Spinal cord (tissue), 10 donors: Measurements from ENCODE around the gene RAE1. TPM values are rescaled to one million over a fixed set of nuclear protein-coding genes. Genes with fewer than 3 reads are reported as not detected.

ENCODE experiments used
- DNase-seq, 6 donors: peaks; one replicate each; pipeline versions ENCODE4 v3.0.0 to v3.0.0-alpha.2; 2013 to 2015; ENCODE audit warnings: low spot score in 6 of 6, low read depth in 4 of 6
- H3K27ac ChIP-seq: one replicate; pipeline ENCODE4 v1.5.1; 2013; ENCODE audit warnings: low read depth, low read length, control low read depth
- H3K27me3 ChIP-seq: one replicate; pipeline ENCODE4 v1.6.1; 2013; ENCODE audit warnings: low read length; ENCODE audit not compliant: control insufficient read depth, insufficient read depth
- H3K36me3 ChIP-seq: one replicate; pipeline ENCODE4 v1.6.1; 2013; ENCODE audit warnings: low read length; ENCODE audit not compliant: control insufficient read depth, insufficient read depth
- H3K4me1 ChIP-seq: one replicate; pipeline ENCODE4 v1.6.1; 2013; ENCODE audit warnings: low read length; ENCODE audit not compliant: control insufficient read depth, insufficient read depth
- H3K4me3 ChIP-seq: one replicate; pipeline ENCODE4 v1.5.1; 2013; ENCODE audit warnings: low read depth, low read length, control low read depth
- H3K9me3 ChIP-seq: one replicate; pipeline ENCODE4 v1.6.1; 2013; ENCODE audit warnings: low read length; ENCODE audit not compliant: control insufficient read depth, insufficient read depth
- WGBS: methylation state at CpG from one replicate; pipeline ENCODE4 v1.1.5; 2013; ENCODE audit warnings: missing lambda C conversion rate; ENCODE audit not compliant: insufficient coverage; 5-methylcytosine and 5-hydroxymethylcytosine counted together
- polyA plus RNA-seq, 2 donors: library from polyadenylated mRNA; unstranded; fragments of 120-200 nt; gene quantifications; one replicate each; pipeline ENCODE4 v1.2.1, GENCODE V29; 2013; ENCODE audit not compliant: insufficient read length in 2 of 2
- total RNA-seq, 2 donors: library from RNA; depleted of rRNA in 1 of 2; stranded (reverse); fragments of 120-200 nt in 1 of 2; fragments of >200 nt in 1 of 2; gene quantifications; one replicate each; pipeline versions ENCODE4 v1.2.3 to v1.2.4, GENCODE V29; 2013 to 2014
- donor health status: healthy.

RAE1 gene
- total and polyA plus RNA-seq, 4 donors, result 31.6 to 49.5 (median 39.3) TPM

GRCh38 chr20:57315083-57315975 is 35.7 kb upstream of the RAE1 start:
- H3K27me3 ChIP-seq, result no peaks in the 10 kb centered on the region
- H3K4me3 ChIP-seq, result no peak overlapping the region
- no peak overlapping the region for H3K27ac ChIP-seq
- no peaks in the 10 kb centered on the region for H3K9me3 ChIP-seq
- 99% methylated on average over 5 of the region's 8 CpGs for WGBS
- no peak for DNase-seq
- H3K36me3 ChIP-seq, result no peaks in the 10 kb centered on the region
- H3K4me1 ChIP-seq, result peaks cover 10% of the 10 kb centered on the region

- DNase-seq, result no peak
- Histone ChIP-seq H3K27me3 (no peaks in the 10 kb centered on the region), H3K9me3 (no peaks in the 10 kb centered on the region), H3K36me3 (no peaks in the 10 kb centered on the region), H3K27ac (no peak overlapping the region), H3K4me3 (no peak overlapping the region), H3K4me1 (peaks cover 10% of the 10 kb centered on the region)
- 95% methylated on average over 5 of the region's 8 CpGs for WGBS
Observed at GRCh38 chr20:57315976-57316480, 35.0 kb upstream of the RAE1 start.

- WGBS, result 63% methylated on average over 9 of the region's 9 CpGs
- Histone ChIP-seq H3K4me1 (peaks cover 10% of the 10 kb centered on the region), H3K27me3 (no peaks in the 10 kb centered on the region), H3K27ac (no peak overlapping the region), H3K36me3 (no peaks in the 10 kb centered on the region), H3K4me3 (no peak overlapping the region), H3K9me3 (no peaks in the 10 kb centered on the region)
- no peak for DNase-seq
Observed at GRCh38 chr20:57316795-57317201, 34.3 kb upstream of the RAE1 start.

- Histone ChIP-seq H3K36me3 (no peaks in the 10 kb centered on the region), H3K4me3 (no peak overlapping the region), H3K27ac (no peak overlapping the region), H3K9me3 (no peaks in the 10 kb centered on the region), H3K4me1 (peaks cover 10% of the 10 kb centered on the region), H3K27me3 (no peaks in the 10 kb centered on the region)
- WGBS, result 93% methylated on average over 6 of the region's 8 CpGs
- DNase-seq, result no peak
Observed at GRCh38 chr20:57317316-57317788, 33.7 kb upstream of the RAE1 start.

- Histone ChIP-seq H3K27me3 (no peaks in the 10 kb centered on the region), H3K36me3 (no peaks in the 10 kb centered on the region), H3K9me3 (no peaks in the 10 kb centered on the region), H3K27ac (no peak overlapping the region), H3K4me1 (peaks cover 11% of the 10 kb centered on the region), H3K4me3 (no peak overlapping the region)
- WGBS, result 82% methylated on average over 7 of the region's 14 CpGs
- DNase-seq, result no peak
Observed at GRCh38 chr20:57317789-57318371, 33.2 kb upstream of the RAE1 start.

- Histone ChIP-seq H3K27ac (no peak overlapping the region), H3K4me1 (peaks cover 17% of the 10 kb centered on the region), H3K36me3 (no peaks in the 10 kb centered on the region), H3K9me3 (no peaks in the 10 kb centered on the region), H3K27me3 (no peaks in the 10 kb centered on the region), H3K4me3 (no peak overlapping the region)
- DNase-seq, result no peak
- 88% methylated on average over 2 of the region's 4 CpGs for WGBS
Observed at GRCh38 chr20:57319584-57319983, 31.5 kb upstream of the RAE1 start.

- H3K9me3 ChIP-seq, result no peaks in the 10 kb centered on the region
- H3K27ac ChIP-seq, result no peak overlapping the region
- no peaks in the 10 kb centered on the region for H3K27me3 ChIP-seq
- no peak for DNase-seq
- no peak overlapping the region for H3K4me3 ChIP-seq
- H3K4me1 ChIP-seq, result peaks cover 17% of the 10 kb centered on the region
- no CpG with 5 or more reads among the region's 3 CpGs for WGBS
- no peaks in the 10 kb centered on the region for H3K36me3 ChIP-seq
Observed at GRCh38 chr20:57320358-57320757, 30.7 kb upstream of the RAE1 start.

GRCh38 chr20:57321142-57321541 is 29.9 kb upstream of the RAE1 start:
- WGBS, result 100% methylated on average over 1 of the region's 2 CpGs
- no peaks in the 10 kb centered on the region for H3K36me3 ChIP-seq
- no peaks in the 10 kb centered on the region for H3K9me3 ChIP-seq
- H3K4me1 ChIP-seq, result peaks cover 17% of the 10 kb centered on the region
- no peaks in the 10 kb centered on the region for H3K27me3 ChIP-seq
- no peak overlapping the region for H3K4me3 ChIP-seq
- H3K27ac ChIP-seq, result no peak overlapping the region
- DNase-seq, result no peak

- H3K36me3 ChIP-seq, result no peaks in the 10 kb centered on the region
- H3K9me3 ChIP-seq, result no peaks in the 10 kb centered on the region
- no peak overlapping the region for H3K4me3 ChIP-seq
- WGBS, result 100% methylated on average over 1 of the region's 2 CpGs
- no peak overlapping the region for H3K27ac ChIP-seq
- no peak for DNase-seq
- H3K4me1 ChIP-seq, result peaks cover 14% of the 10 kb centered on the region
- no peaks in the 10 kb centered on the region for H3K27me3 ChIP-seq
Observed at GRCh38 chr20:57322476-57322875, 28.6 kb upstream of the RAE1 start.
